ENCODE results near the gene NR2C1.

DNA sequence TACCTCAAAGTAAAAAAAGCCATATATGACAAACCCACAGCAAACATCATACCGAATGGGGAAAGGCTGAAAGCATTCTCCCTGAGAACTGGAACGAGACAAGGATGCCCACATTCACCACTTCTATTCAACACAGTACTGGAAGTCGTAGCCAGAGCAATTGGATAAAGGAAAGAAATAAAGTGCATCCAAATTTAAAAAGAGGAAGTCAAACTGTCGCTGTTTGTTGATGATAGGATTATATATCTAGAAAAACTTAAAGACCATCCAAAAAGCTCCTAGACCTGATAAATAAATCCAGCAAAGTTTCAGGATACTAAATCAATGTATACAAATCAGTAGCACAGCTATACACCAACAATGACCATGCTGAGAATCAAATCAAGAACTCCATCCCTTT lies 75.1 kb downstream of the NR2C1 start:
- TF ChIP-seq RAD21 (IDR thresholded peaks at IDR 0.05; ENCODE audit: low read depth) (no peak), FOXM1 (IDR thresholded peaks at IDR 0.05; ENCODE audit: borderline replicate concordance, low read depth) (no peak), EP300 (IDR thresholded peaks at IDR 0.05; ENCODE audit: borderline replicate concordance) (no peak), CREB1 (IDR thresholded peaks at IDR 0.05; ENCODE audit: low read depth) (no peak), NFIC (IDR thresholded peaks at IDR 0.05) (no peak)
- TF ChIP-seq, protein P1, sequence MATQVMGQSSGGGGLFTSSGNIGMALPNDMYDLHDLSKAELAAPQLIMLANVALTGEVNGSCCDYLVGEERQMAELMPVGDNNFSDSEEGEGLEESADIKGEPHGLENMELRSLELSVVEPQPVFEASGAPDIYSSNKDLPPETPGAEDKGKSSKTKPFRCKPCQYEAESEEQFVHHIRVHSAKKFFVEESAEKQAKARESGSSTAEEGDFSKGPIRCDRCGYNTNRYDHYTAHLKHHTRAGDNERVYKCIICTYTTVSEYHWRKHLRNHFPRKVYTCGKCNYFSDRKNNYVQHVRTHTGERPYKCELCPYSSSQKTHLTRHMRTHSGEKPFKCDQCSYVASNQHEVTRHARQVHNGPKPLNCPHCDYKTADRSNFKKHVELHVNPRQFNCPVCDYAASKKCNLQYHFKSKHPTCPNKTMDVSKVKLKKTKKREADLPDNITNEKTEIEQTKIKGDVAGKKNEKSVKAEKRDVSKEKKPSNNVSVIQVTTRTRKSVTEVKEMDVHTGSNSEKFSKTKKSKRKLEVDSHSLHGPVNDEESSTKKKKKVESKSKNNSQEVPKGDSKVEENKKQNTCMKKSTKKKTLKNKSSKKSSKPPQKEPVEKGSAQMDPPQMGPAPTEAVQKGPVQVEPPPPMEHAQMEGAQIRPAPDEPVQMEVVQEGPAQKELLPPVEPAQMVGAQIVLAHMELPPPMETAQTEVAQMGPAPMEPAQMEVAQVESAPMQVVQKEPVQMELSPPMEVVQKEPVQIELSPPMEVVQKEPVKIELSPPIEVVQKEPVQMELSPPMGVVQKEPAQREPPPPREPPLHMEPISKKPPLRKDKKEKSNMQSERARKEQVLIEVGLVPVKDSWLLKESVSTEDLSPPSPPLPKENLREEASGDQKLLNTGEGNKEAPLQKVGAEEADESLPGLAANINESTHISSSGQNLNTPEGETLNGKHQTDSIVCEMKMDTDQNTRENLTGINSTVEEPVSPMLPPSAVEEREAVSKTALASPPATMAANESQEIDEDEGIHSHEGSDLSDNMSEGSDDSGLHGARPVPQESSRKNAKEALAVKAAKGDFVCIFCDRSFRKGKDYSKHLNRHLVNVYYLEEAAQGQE (IDR thresholded peaks at IDR 0.05; ENCODE audit: low read depth), result no peak

Measured in Ishikawa (cell line).